IPS-NIHi7 (cell line): ENCODE data around the gene PKN1.

ENCODE experiments used
- DNase-seq: peaks from one replicate; pipeline ENCODE4 v3.0.0; 2012; ENCODE audit warnings: mixed read lengths; ENCODE audit errors: extremely low spot score

PKN1 gene

GRCh38 chr19:14463747-14464146 lies 30.6 kb downstream of the PKN1 start:
- no peak for DNase-seq

- DNase-seq, result peak; percentile 8
These were observed 34.3 kb downstream of the PKN1 start for GRCh38 chr19:14467391-14467790.

GRCh38 chr19:14467816-14468215 lies 34.7 kb downstream of the PKN1 start:
- DNase-seq, result no peak

GRCh38 chr19:14470031-14470876 lies 37.1 kb downstream of the PKN1 start:
- DNase-seq, result no peak

- DNase-seq, result no peak
These were observed 38.5 kb downstream of the PKN1 start for GRCh38 chr19:14471436-14472187.

- peak; percentile 91 for DNase-seq
These were observed 39.3 kb downstream of the PKN1 start for GRCh38 chr19:14472202-14472938.

- DNase-seq, result no peak
These were observed 40.2 kb downstream of the PKN1 start for GRCh38 chr19:14473073-14473977.

- DNase-seq, result no peak
These were observed 41.0 kb downstream of the PKN1 start for GRCh38 chr19:14473978-14474578.

- DNase-seq, result no peak
These were observed 41.7 kb downstream of the PKN1 start for GRCh38 chr19:14474827-14475226.

GRCh38 chr19:14475251-14476073 lies 42.4 kb downstream of the PKN1 start, which contains the start of gene PTGER1:
TSS of gene PTGER1 (minus strand) at chr19:14475354. CDS start at chr19:14474320, 1,034 bp downstream.
- DNase-seq, result peak; percentile 75

GRCh38 chr19:14476327-14476672 lies 43.2 kb downstream of the PKN1 start:
- DNase-seq, result no peak

GRCh38 chr19:14476673-14477401 lies 43.7 kb downstream of the PKN1 start:
- no peak for DNase-seq

- no peak for DNase-seq
These were observed 44.5 kb downstream of the PKN1 start for GRCh38 chr19:14477418-14478112.

- DNase-seq, result no peak
These were observed 45.0 kb downstream of the PKN1 start for GRCh38 chr19:14478113-14478545.

- no peak for DNase-seq
These were observed 46.3 kb downstream of the PKN1 start for GRCh38 chr19:14479309-14479974.

- DNase-seq, result peak; percentile 94
These were observed 47.0 kb downstream of the PKN1 start for GRCh38 chr19:14479975-14480699.

- no peak for DNase-seq
These were observed 47.6 kb downstream of the PKN1 start for GRCh38 chr19:14480700-14481079.
